Measurements from ENCODE around the gene PPP1R3C. TPM values are rescaled to one million over a fixed set of nuclear protein-coding genes. Genes with fewer than 3 reads are reported as not detected.

The PPP1R3C gene
- total RNA-seq, 1 experiment from 2014 or later = 2.7 TPM

- Histone ChIP-seq H3K4me3 (ENCODE audit: low read depth, low read length, poor library complexity, severe bottlenecking) (no peak overlapping the region), H3K9me3 (ENCODE audit: low read depth, low read length, poor library complexity, severe bottlenecking) (peaks cover 6% of the 10 kb centered on the region), H3K36me3 (ENCODE audit: insufficient read depth, low read length, poor library complexity, severe bottlenecking) (no peaks in the 10 kb centered on the region), H3K4me1 (ENCODE audit: insufficient read depth, low read length, poor library complexity, severe bottlenecking) (peaks cover 2% of the 10 kb centered on the region), H3K27ac (ENCODE audit: low read depth, low read length, poor library complexity, severe bottlenecking) (no peak overlapping the region), H3K27me3 (replicated peaks; ENCODE audit: insufficient read depth, low read depth, low read length, poor library complexity) (no peaks in the 10 kb centered on the region)
- ChIA-PET POLR2A (ENCODE audit: low non-redundant PET) (no interaction called here), CTCF (no interaction called here)
- no TSS peak for BruUV-seq (replicated peaks)
- no peak for DNase-seq (ENCODE audit: low spot score)
- no peak for TF ChIP-seq CTCF (conservative IDR thresholded peaks at IDR 0.05; ENCODE audit: low read depth, low read length)
- TF ChIP-seq EZH2 (IDR thresholded peaks at IDR 0.05; ENCODE audit: borderline replicate concordance, low read depth, low read length, poor library complexity, severe bottlenecking) = no peak
- intact Hi-C loops (cut with micrococcal nuclease; ENCODE audit: unreplicated experiment) = no loop called here
Measured at GRCh38 chr10:91627344-91628102, 5.3 kb downstream of the PPP1R3C start.

GRCh38 chr10:91626936-91627335, 5.9 kb downstream of the PPP1R3C start:
- no TSS peak for BruUV-seq (replicated peaks)
- Histone ChIP-seq H3K27ac (ENCODE audit: low read depth, low read length, poor library complexity, severe bottlenecking) (no peak overlapping the region), H3K27me3 (replicated peaks; ENCODE audit: insufficient read depth, low read depth, low read length, poor library complexity) (no peaks in the 10 kb centered on the region), H3K4me3 (ENCODE audit: low read depth, low read length, poor library complexity, severe bottlenecking) (no peak overlapping the region), H3K4me1 (ENCODE audit: insufficient read depth, low read length, poor library complexity, severe bottlenecking) (no peaks in the 10 kb centered on the region), H3K36me3 (ENCODE audit: insufficient read depth, low read length, poor library complexity, severe bottlenecking) (no peaks in the 10 kb centered on the region), H3K9me3 (ENCODE audit: low read depth, low read length, poor library complexity, severe bottlenecking) (peaks cover 12% of the 10 kb centered on the region)
- no peak for DNase-seq (ENCODE audit: low spot score)
- POLR2A ChIA-PET (ENCODE audit: low non-redundant PET) = no interaction called here
- CTCF ChIA-PET = no interaction called here
- TF ChIP-seq EZH2 (IDR thresholded peaks at IDR 0.05; ENCODE audit: borderline replicate concordance, low read depth, low read length, poor library complexity, severe bottlenecking) (no peak), CTCF (conservative IDR thresholded peaks at IDR 0.05; ENCODE audit: low read depth, low read length) (no peak)
- intact Hi-C loops (cut with micrococcal nuclease; ENCODE audit: unreplicated experiment) = no loop called here

- DNase-seq (ENCODE audit: low spot score) = no peak
- Histone ChIP-seq H3K4me3 (ENCODE audit: low read depth, low read length, poor library complexity, severe bottlenecking) (no peak overlapping the region), H3K27me3 (replicated peaks; ENCODE audit: insufficient read depth, low read depth, low read length, poor library complexity) (no peaks in the 10 kb centered on the region), H3K4me1 (ENCODE audit: insufficient read depth, low read length, poor library complexity, severe bottlenecking) (no peaks in the 10 kb centered on the region), H3K36me3 (ENCODE audit: insufficient read depth, low read length, poor library complexity, severe bottlenecking) (no peaks in the 10 kb centered on the region), H3K27ac (ENCODE audit: low read depth, low read length, poor library complexity, severe bottlenecking) (no peak overlapping the region), H3K9me3 (ENCODE audit: low read depth, low read length, poor library complexity, severe bottlenecking) (peaks cover 16% of the 10 kb centered on the region)
- BruUV-seq (replicated peaks) = no TSS peak
- ChIA-PET POLR2A (ENCODE audit: low non-redundant PET) (interaction anchor here (0.5 kb wide), 1 partner anchor 37 kb away, joined by 5 read pairs; no protein-coding TSS in a partner anchor), CTCF (no interaction called here)
- TF ChIP-seq CTCF (conservative IDR thresholded peaks at IDR 0.05; ENCODE audit: low read depth, low read length) (no peak), EZH2 (IDR thresholded peaks at IDR 0.05; ENCODE audit: borderline replicate concordance, low read depth, low read length, poor library complexity, severe bottlenecking) (no peak)
- intact Hi-C loops (cut with micrococcal nuclease; ENCODE audit: unreplicated experiment) = no loop called here
Measured at GRCh38 chr10:91624633-91625032, 8.2 kb downstream of the PPP1R3C start.

Data from A673 (cell line).